ENCODE results near the gene SYS1. TPM values are rescaled to one million over a fixed set of nuclear protein-coding genes. Genes with fewer than 3 reads are reported as not detected.
"Not testable (repeated sequence)": the region's sequence is repeated elsewhere in the genome, so short reads cannot be mapped to it uniquely, and the experiment has no call there.

The SYS1 gene
- total RNA-seq, 1 donor from 2014 or later: 10.5 TPM

DNA sequence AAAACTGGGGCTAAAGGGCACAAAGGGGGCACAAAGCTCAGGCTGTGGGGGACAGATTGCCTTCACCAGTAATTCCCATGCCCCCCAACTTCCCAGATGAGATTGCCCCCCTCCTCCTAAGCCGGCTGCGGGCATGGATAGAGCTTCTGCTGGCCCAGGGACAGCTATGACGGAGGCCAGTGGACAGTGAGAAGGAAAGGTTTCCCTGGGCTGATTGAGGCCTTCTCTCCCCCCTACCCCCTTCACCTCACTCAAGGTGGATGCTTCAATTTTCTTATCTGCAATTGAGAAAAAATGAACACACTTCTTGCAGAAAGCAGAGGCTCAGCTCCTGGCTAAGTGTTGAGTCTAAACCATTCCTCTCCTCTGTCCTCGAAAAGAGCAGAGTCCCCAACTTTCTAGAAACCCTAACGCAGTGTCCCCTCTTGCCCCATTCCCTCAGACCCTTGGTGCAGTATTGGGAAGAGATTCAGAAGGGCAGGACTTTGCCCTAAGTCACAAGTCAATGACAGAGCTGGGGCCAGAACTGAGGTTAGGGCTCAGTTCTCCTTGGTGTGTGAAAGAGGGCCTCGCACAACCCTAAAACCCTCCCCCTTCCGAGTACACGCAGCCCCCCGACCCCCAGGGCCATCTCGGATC lies 15.5 kb upstream of the SYS1 start:
- TF ChIP-seq EZH2 (IDR thresholded peaks at IDR 0.05) (no peak), EZH2phosphoT487 (IDR thresholded peaks at IDR 0.05) (no peak)
- TF ChIP-seq, protein P1, sequence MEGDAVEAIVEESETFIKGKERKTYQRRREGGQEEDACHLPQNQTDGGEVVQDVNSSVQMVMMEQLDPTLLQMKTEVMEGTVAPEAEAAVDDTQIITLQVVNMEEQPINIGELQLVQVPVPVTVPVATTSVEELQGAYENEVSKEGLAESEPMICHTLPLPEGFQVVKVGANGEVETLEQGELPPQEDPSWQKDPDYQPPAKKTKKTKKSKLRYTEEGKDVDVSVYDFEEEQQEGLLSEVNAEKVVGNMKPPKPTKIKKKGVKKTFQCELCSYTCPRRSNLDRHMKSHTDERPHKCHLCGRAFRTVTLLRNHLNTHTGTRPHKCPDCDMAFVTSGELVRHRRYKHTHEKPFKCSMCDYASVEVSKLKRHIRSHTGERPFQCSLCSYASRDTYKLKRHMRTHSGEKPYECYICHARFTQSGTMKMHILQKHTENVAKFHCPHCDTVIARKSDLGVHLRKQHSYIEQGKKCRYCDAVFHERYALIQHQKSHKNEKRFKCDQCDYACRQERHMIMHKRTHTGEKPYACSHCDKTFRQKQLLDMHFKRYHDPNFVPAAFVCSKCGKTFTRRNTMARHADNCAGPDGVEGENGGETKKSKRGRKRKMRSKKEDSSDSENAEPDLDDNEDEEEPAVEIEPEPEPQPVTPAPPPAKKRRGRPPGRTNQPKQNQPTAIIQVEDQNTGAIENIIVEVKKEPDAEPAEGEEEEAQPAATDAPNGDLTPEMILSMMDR (IDR thresholded peaks at IDR 0.05): no peak
- Histone ChIP-seq H3K4me3 (peak overlapping the region; percentile 69), H3K27ac (no peak overlapping the region), H3K9ac (peak overlapping the region; percentile 46), H4K20me1 (ENCODE audit: low read depth) (no peaks in the 10 kb centered on the region), H3K79me2 (ENCODE audit: low read depth) (peaks cover 32% of the 10 kb centered on the region), H3K9me3 (ENCODE audit: low read depth) (no peaks in the 10 kb centered on the region), H3F3A (ENCODE audit: low read depth) (peaks cover 13% of the 10 kb centered on the region), H3K4me2 (peak overlapping the region; percentile 98), H3K27me3 (no peaks in the 10 kb centered on the region), H3K4me1 (peaks cover 48% of the 10 kb centered on the region), H2AFZ (replicated peaks) (peak overlapping the region; percentile 78), H3K36me3 (no peaks in the 10 kb centered on the region)
- H3K36me3 Mint-ChIP-seq: no peaks in the 10 kb centered on the region
- no peaks in the 10 kb centered on the region for H3K9me3 Mint-ChIP-seq
- DNase-seq (ENCODE audit: low spot score): no peak
- H3K4me3 Mint-ChIP-seq: peak overlapping the region; percentile 91
- H3K27ac Mint-ChIP-seq: peak overlapping the region; percentile 69
- H3K27me3 Mint-ChIP-seq (ENCODE audit: insufficient read depth, low read depth): peaks cover 2% of the 10 kb centered on the region
- peaks cover 51% of the 10 kb centered on the region for H3K4me1 Mint-ChIP-seq

DNA sequence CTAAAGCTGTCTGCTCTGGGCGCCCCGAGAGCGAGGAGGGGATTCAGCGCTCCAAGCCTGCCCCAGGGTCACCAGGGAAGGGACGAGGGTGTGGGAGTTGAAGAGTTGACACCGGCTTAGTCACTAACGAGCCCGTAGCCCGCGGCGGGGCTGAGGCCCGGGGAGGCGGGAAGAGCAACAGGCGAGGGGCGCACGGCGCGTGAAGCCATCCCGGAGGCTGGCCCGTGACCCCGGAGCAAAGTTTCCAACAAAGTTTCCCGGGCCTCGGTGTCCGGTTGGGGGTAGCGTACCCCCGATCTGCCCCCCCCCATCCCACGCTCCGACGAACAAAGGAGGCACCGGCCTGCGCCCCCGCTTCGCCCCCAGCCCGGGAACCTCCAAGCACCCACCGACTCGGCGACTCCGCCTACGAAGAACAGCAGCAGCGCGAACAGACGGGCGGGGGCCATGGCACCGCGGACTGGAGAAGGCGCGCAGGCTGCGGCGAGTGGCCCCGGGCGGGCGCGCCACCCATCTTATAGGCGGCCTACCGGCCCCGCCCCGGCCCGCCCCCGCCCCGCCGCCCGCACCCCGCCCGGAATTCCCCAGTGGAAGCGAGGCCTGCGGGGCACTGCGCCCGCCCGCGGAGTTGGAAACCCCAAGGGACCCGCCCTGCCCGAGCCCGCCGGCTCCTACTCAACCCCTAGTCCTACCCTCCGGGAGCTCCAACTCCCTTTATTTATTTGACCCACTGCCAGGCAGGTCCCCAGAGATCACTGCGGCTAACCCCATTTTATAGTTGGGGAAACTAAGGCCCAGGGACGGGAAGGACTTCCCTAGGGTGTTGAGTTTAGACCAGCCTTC lies 14.8 kb upstream of the SYS1 start, which contains the start of gene SDC4:
TSS of gene SDC4 (minus strand) at position 489 of the 843 bp plus-strand sequence. CDS start at position 449, 40 bp downstream.
- Mint-ChIP-seq H3K9me3 (no peaks in the 10 kb centered on the region), H3K36me3 (no peaks in the 10 kb centered on the region), H3K27me3 (ENCODE audit: insufficient read depth, low read depth) (peaks cover 4% of the 10 kb centered on the region), H3K27ac (peak within 1 kb of the TSS; percentile 69), H3K4me1 (peaks cover 43% of the 10 kb centered on the region), H3K4me3 (peak within 1 kb of the TSS; percentile 91)
- peak within 1 kb of the TSS; percentile 46 for H3K9ac ChIP-seq
- H4K20me1 ChIP-seq (ENCODE audit: low read depth): no peaks in the 10 kb centered on the region
- peak; percentile 77 for DNase-seq (ENCODE audit: low spot score)
- peaks cover 40% of the 10 kb centered on the region for H3K4me1 ChIP-seq
- no peak within 1 kb of the TSS for H3K27ac ChIP-seq
- peaks cover 32% of the 10 kb centered on the region for H3K79me2 ChIP-seq (ENCODE audit: low read depth)
- peaks cover 6% of the 10 kb centered on the region for H3F3A ChIP-seq (ENCODE audit: low read depth)
- no peaks in the 10 kb centered on the region for H3K36me3 ChIP-seq
- TF ChIP-seq EZH2phosphoT487 (IDR thresholded peaks at IDR 0.05) (no peak), EZH2 (IDR thresholded peaks at IDR 0.05) (no peak)
- TF ChIP-seq, protein P1 (IDR thresholded peaks at IDR 0.05): no peak
- H3K27me3 ChIP-seq: no peaks in the 10 kb centered on the region
- peak within 1 kb of the TSS; percentile 78 for H2AFZ ChIP-seq (replicated peaks)
- H3K4me2 ChIP-seq: peak within 1 kb of the TSS; percentile 98
- peak within 1 kb of the TSS; percentile 69 for H3K4me3 ChIP-seq
- H3K9me3 ChIP-seq (ENCODE audit: low read depth): no peaks in the 10 kb centered on the region

DNA sequence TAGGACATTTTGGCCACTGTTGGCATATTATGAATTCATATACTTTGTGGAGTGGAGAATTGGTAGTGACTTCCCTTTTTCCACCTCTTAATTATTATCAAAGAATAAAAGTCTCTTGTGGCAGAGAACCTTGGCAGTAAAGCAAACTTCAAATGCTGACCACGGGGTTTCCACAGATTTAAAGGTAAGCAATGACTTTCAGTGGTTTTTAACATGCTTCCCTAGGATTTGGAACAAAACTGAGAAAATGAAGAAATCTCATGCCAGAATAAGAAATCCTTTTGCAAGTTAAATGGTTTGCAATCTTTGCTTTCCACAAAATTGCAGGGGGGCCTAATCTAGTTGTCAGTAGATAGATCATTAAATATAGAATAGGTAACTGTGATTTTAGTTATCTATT lies 12.7 kb upstream of the SYS1 start:
- Histone ChIP-seq H3K27me3 (no peaks in the 10 kb centered on the region), H3F3A (ENCODE audit: low read depth) (peaks cover 6% of the 10 kb centered on the region), H3K4me2 (no peak overlapping the region), H3K9me3 (ENCODE audit: low read depth) (no peaks in the 10 kb centered on the region), H3K36me3 (no peaks in the 10 kb centered on the region), H3K9ac (no peak overlapping the region), H3K79me2 (ENCODE audit: low read depth) (peaks cover 24% of the 10 kb centered on the region), H4K20me1 (ENCODE audit: low read depth) (no peaks in the 10 kb centered on the region), H3K27ac (no peak overlapping the region), H3K4me1 (peaks cover 24% of the 10 kb centered on the region), H3K4me3 (no peak overlapping the region), H2AFZ (replicated peaks) (no peak overlapping the region)
- H3K4me3 Mint-ChIP-seq: no peak overlapping the region
- H3K27me3 Mint-ChIP-seq (ENCODE audit: insufficient read depth, low read depth): peaks cover 2% of the 10 kb centered on the region
- no peak overlapping the region for H3K27ac Mint-ChIP-seq
- H3K4me1 Mint-ChIP-seq: peaks cover 33% of the 10 kb centered on the region
- H3K9me3 Mint-ChIP-seq: no peaks in the 10 kb centered on the region
- TF ChIP-seq EZH2 (IDR thresholded peaks at IDR 0.05) (no peak), EZH2phosphoT487 (IDR thresholded peaks at IDR 0.05) (no peak)
- TF ChIP-seq, protein P1 (IDR thresholded peaks at IDR 0.05): no peak
- no peak for DNase-seq (ENCODE audit: low spot score)
- no peaks in the 10 kb centered on the region for H3K36me3 Mint-ChIP-seq

DNA sequence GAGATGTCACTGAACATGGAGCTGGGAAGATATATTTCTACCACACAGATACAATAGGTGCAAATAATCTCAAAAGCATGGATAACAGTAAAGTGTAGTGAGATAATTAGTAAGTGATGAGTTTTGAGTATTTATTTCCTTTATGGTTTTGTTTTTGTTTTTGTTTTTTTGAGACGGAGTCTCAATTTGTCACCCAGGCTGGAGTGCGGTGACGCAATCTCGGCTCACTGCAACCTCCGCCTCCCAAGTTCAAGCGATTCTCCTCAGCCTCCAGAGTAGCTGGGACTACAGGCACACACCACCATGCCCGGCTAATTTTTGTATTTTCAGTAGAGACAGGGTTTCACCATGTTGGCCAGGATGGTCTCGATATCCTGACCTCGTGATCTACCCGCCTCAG lies 12.2 kb upstream of the SYS1 start:
- not testable (repeated sequence) for H3K9me3 ChIP-seq (ENCODE audit: low read depth); H3K27ac Mint-ChIP-seq; H3K36me3 Mint-ChIP-seq; H3K4me3 ChIP-seq; H4K20me1 ChIP-seq (ENCODE audit: low read depth); H3K9ac ChIP-seq; H3K4me3 Mint-ChIP-seq; H2AFZ ChIP-seq (replicated peaks); H3K36me3 ChIP-seq; H3K4me2 ChIP-seq; H3K27me3 Mint-ChIP-seq (ENCODE audit: insufficient read depth, low read depth); H3K27me3 ChIP-seq; DNase-seq (ENCODE audit: low spot score); H3K9me3 Mint-ChIP-seq; H3K27ac ChIP-seq; H3F3A ChIP-seq (ENCODE audit: low read depth)
- H3K79me2 ChIP-seq (ENCODE audit: low read depth): peaks cover 19% of the 10 kb centered on the region
- H3K4me1 ChIP-seq: peaks cover 20% of the 10 kb centered on the region
- peaks cover 27% of the 10 kb centered on the region for H3K4me1 Mint-ChIP-seq
